AG04450 (cell line): ENCODE measurements around the gene SGK1. TPM values are rescaled to one million over a fixed set of nuclear protein-coding genes. Genes with fewer than 3 reads are reported as not detected.

Experiments
- CTCF ChIA-PET: fragments of 300-600, 350-600 bp; formaldehyde crosslinking; extraction: SDS; loops from one replicate; lab custom pipeline; 2022; ENCODE audit warnings: antibody characterized with exemption, inconsistent platforms; lab: Charles Lee
- POLR2A ChIA-PET: fragments of 350-600 bp; formaldehyde crosslinking; extraction: SDS; loops from one replicate; lab custom pipeline; 2021; ENCODE audit warnings: antibody characterized with exemption, inconsistent platforms; lab: Yijun Ruan, JAX
- DNase-seq: peaks from one replicate; pipeline ENCODE4 v3.0.0-alpha.2; 2011; ENCODE audit warnings: low read depth, low spot score
- H3K27ac ChIP-seq: one replicate; pipeline ENCODE4 v1.5.1; 2012; ENCODE audit warnings: low read depth, low read length, control low read depth
- H3K27me3 ChIP-seq: one replicate; pipeline ENCODE4 v1.6.0; 2012; ENCODE audit warnings: low read length; ENCODE audit not compliant: control insufficient read depth, insufficient read depth
- H3K4me3 ChIP-seq: 2 replicates; pipeline ENCODE4 v1.5.1; 2011; ENCODE audit warnings: mild to moderate bottlenecking, low read depth, low read length, control low read depth
- H3K9me3 ChIP-seq: 2 replicates; pipeline ENCODE4 v1.5.1; 2012; ENCODE audit warnings: low read length; ENCODE audit not compliant: control insufficient read depth, insufficient read depth
- polyA plus RNA-seq: library from polyadenylated mRNA; depleted of rRNA; stranded (reverse); fragments of >200 nt; gene quantifications from 2 replicates; pipeline ENCODE4 v1.2.3, GENCODE V29; 2011
- TF ChIP-seq, protein P1 (sequence below): IDR thresholded peaks from 2 replicates; pipeline ENCODE4 v1.5.1; 2011; ENCODE audit warnings: low read depth, low read length, control low read depth, inconsistent platforms

The SGK1 gene
- polyA plus RNA-seq, 1 experiment: 120 TPM

DNA sequence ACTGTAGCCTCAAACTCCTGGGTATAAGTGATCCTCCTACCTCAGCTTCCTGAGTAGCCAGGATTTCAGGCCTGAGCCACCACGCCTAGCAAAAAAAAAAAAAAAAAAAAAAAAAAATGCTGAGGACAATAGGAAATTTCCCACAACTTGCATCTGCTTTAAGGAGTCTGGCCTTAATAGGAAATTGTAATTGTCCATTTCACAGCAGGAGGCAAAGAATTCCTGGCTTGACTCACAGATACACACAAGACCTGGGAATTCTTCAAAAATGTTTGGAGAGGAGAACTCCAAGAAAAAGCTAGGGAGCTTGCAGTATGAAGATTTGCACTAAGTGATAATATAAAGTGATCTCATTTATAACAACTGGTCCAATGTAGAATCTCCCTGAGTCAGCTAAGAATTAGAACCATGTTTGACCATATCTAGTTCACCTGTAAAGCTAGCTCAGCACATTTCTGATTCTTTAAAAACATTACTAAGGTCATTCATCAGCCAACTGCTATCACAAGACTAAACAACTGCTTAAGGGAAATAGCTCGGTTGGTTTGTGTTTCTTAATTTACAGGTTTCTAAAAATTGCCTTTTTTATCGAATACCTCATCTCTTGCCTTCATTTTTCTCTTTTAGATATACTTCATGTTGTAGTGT is 185.3 kb downstream of the SGK1 start:
- Histone ChIP-seq H3K4me3 (no peak overlapping the region), H3K9me3 (no peaks in the 10 kb centered on the region), H3K27ac (no peak overlapping the region), H3K27me3 (no peaks in the 10 kb centered on the region)
- ChIA-PET POLR2A (interaction anchor here (0.7 kb wide), 2 partner anchors 243 to 654 kb away, joined by 4 to 6 read pairs; no protein-coding TSS in a partner anchor), CTCF (interaction anchor here (0.6 to 4.4 kb wide), 5 partner anchors 9 to 209 kb away, joined by 3 to 38 read pairs (median 4); no protein-coding TSS in a partner anchor)
- TF ChIP-seq, protein P1, sequence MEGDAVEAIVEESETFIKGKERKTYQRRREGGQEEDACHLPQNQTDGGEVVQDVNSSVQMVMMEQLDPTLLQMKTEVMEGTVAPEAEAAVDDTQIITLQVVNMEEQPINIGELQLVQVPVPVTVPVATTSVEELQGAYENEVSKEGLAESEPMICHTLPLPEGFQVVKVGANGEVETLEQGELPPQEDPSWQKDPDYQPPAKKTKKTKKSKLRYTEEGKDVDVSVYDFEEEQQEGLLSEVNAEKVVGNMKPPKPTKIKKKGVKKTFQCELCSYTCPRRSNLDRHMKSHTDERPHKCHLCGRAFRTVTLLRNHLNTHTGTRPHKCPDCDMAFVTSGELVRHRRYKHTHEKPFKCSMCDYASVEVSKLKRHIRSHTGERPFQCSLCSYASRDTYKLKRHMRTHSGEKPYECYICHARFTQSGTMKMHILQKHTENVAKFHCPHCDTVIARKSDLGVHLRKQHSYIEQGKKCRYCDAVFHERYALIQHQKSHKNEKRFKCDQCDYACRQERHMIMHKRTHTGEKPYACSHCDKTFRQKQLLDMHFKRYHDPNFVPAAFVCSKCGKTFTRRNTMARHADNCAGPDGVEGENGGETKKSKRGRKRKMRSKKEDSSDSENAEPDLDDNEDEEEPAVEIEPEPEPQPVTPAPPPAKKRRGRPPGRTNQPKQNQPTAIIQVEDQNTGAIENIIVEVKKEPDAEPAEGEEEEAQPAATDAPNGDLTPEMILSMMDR: no peak
- DNase-seq: no peak

DNA sequence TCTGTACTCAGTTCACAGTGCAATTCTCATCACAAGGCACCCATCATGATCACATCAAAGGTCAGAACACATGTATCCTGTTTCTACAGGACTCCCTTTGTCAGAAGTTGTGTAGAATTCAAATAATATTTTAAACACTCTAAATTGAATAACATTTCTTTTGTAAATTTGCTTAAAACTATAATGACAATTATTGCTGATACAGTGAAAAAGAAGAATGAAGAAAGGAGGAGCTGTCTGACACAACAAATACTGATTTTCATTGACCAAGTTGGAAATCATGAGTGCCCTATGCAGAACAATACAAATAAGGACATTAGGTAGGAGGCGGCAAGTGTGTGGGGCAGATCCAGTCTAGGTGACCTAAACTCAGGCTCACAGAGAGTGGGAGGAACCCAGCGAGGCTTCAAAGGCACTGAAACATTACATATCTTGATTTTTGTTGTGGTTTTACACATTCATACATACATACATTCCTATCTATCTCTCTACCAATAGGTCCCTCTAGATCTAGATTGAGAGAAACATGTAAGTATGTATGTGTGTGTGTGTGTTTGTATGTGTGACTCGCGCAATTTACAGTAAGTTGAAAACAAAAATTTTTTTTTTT is 186.3 kb downstream of the SGK1 start:
- no peak overlapping the region for H3K4me3 ChIP-seq
- TF ChIP-seq, protein P1: no peak
- no peak overlapping the region for H3K27ac ChIP-seq
- ChIA-PET POLR2A (no interaction called here), CTCF (interaction anchor here (0.6 to 4.4 kb wide), 4 partner anchors 8 to 208 kb away, joined by 4 to 38 read pairs (median 6); no protein-coding TSS in a partner anchor)
- H3K9me3 ChIP-seq: no peaks in the 10 kb centered on the region
- no peaks in the 10 kb centered on the region for H3K27me3 ChIP-seq
- no peak for DNase-seq

DNA sequence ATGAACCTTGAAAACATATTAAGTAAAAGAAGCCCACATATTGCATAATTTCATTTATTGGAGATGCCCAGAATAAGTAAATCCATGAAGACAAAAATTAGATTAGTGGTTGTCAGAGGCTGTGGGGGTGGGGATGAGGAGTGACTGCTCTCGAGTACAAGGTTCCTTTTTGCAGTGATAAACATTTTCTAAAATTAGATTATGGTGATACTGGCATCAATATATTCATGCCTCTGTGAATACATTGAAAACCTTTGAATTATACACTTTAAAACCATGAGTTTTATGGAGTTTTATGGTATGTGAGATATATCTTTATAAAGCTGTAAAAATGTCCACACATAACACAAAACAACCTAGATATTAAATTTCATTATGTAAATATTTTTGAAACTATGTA is 189.8 kb downstream of the SGK1 start:
- ChIA-PET POLR2A (no interaction called here), CTCF (interaction anchor here (1.0 to 1.3 kb wide), 2 partner anchors 29 to 754 kb away, joined by 3 to 8 read pairs; no protein-coding TSS in a partner anchor)
- no peak for DNase-seq
- Histone ChIP-seq H3K27ac (no peak overlapping the region), H3K27me3 (no peaks in the 10 kb centered on the region), H3K9me3 (no peaks in the 10 kb centered on the region), H3K4me3 (no peak overlapping the region)
- TF ChIP-seq, protein P1: no peak

GRCh38 chr6:134123666-134124208 is 194.2 kb downstream of the SGK1 start:
- Histone ChIP-seq H3K27ac (no peak overlapping the region), H3K27me3 (no peaks in the 10 kb centered on the region), H3K4me3 (no peak overlapping the region), H3K9me3 (no peaks in the 10 kb centered on the region)
- ChIA-PET CTCF (interaction anchor here (0.6 to 5.1 kb wide), 79 partner anchors 8 to 1758 kb away, joined by 3 to 109 read pairs (median 4); no protein-coding TSS in a partner anchor), POLR2A (interaction anchor here (0.8 kb wide), 1 partner anchor 748 kb away, joined by 4 read pairs; no protein-coding TSS in a partner anchor)
- peak; percentile 75 for DNase-seq
- TF ChIP-seq, protein P1: peak; percentile 63
